BLaER1 treated with 17β-estradiol and CSF1 and Interleukin-3, amounts not matched to agents 10 nM and 100 nM (cell line): ENCODE measurements around the gene CTSE.
A peak's percentile ranks its signal among the peaks of the same experiment; 100 is the strongest.

Experiments used
- H3K27ac ChIP-seq, 11 experiments: shearing (Covaris generic); formaldehyde crosslinking; 2 replicates each; pipeline ENCODE4 v1.8.1; 2022
- H3K27me3 ChIP-seq, 11 experiments: shearing (Covaris generic); formaldehyde crosslinking; 2 replicates each; pipeline ENCODE4 v1.8.1; 2022
- H3K36me3 ChIP-seq, 11 experiments: shearing (Covaris generic); formaldehyde crosslinking; 2 replicates each; pipeline ENCODE4 v1.8.1; 2022
- H3K4me1 ChIP-seq, 10 experiments: shearing (Covaris generic); formaldehyde crosslinking; 2 replicates each; pipeline ENCODE4 v1.8.1; 2022
- H3K4me2 ChIP-seq, 11 experiments: shearing (Covaris generic); formaldehyde crosslinking; 2 replicates each; pipeline ENCODE4 v1.8.1; 2022
- H3K4me3 ChIP-seq, 10 experiments: shearing (Covaris generic); formaldehyde crosslinking; 2 replicates each; pipeline ENCODE4 v1.8.1; 2022
- H3K9ac ChIP-seq, 11 experiments: shearing (Covaris generic); formaldehyde crosslinking; 2 replicates each; pipeline ENCODE4 v1.8.1; 2022
- H3K9me3 ChIP-seq, 11 experiments: shearing (Covaris generic); formaldehyde crosslinking; replicated peaks in 1 of 11; 2 replicates each; pipeline ENCODE4 v1.8.1; 2022
- H4K20me1 ChIP-seq, 11 experiments: shearing (Covaris generic); formaldehyde crosslinking; 2 replicates each; pipeline ENCODE4 v1.8.1; 2022
- Cebpa-rat ChIP-seq, 11 experiments: shearing (Covaris generic); IDR thresholded peaks; 2 replicates each; pipeline ENCODE4 v1.8.1; 2022

CTSE gene

DNA sequence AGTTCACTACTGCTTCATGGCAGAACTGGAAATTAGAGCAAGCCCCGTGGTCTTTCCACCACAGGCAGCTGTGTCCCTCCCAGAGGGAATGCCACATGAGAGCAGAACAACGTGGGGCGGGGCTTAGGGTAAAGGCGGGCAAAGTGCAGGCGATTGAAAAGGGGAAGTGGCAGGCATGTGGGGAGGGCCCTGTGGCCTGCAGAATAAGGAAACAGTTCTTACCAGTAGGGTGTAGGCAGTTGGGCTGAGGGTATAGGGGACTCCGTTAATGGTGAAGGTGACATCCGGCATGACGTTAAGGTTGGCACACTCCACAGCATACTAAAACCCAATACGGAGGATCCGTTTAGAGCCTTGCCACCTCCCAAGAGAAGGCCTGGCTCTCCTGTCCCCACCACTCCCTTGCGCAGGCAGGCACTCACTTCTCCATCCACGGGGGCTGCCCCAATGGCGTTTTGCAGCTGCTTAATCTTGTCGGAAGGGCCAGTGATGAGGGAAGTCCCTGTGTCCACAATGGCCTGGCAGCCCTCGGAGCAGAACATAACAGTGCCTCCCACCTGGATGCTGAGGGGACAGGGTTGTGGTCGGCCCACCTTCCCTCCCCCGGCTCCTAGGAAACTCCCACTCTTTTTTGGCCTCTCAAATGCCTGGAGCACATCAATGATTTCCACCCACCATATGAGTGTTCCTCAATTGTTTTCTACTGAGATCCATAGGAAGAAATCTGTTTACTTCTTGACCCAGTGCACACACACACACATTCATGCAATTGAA is 11.4 kb downstream of the CTSE start:
- Histone ChIP-seq H3K27ac (peak overlapping the region in 10 of 11 experiments; percentile 37 to 87 (median 74); a peak in 19 of 22 replicates), H3K27me3 (no peaks in the 10 kb centered on the region), H3K36me3 (no peaks in the 10 kb centered on the region), H3K9me3 (0 out of 22 replicates have a peak, but pooled peaks cover 0 to 1% (median 0%) of the 10 kb centered on the region in 11 experiments), H3K9ac (peak overlapping the region in 7 of 11 experiments; percentile 29 to 64 (median 41); a peak in 12 of 22 replicates), H4K20me1 (no peaks in the 10 kb centered on the region), H3K4me2 (peak overlapping the region; percentile 67 to 88 (median 83)), H3K4me3 (peak overlapping the region in 1 of 10 experiments; percentile 28; a peak in 1 of 20 replicates), H3K4me1 (peaks cover 28 to 66% (median 34%) of the 10 kb centered on the region in 10 experiments)
- no peak for TF ChIP-seq Cebpa-rat (IDR thresholded peaks at IDR 0.05)

GRCh38 chr1:206011057-206011456 is 12.6 kb downstream of the CTSE start:
- H3K4me2 ChIP-seq, result peak overlapping the region; percentile 37 to 88 (median 83); a peak in 21 of 22 replicates
- H3K27me3 ChIP-seq, result no peaks in the 10 kb centered on the region
- H3K9ac ChIP-seq, result peak overlapping the region in 1 of 11 experiments; percentile 12; a peak in 1 of 22 replicates
- no peak for TF ChIP-seq Cebpa-rat (IDR thresholded peaks at IDR 0.05)
- H3K36me3 ChIP-seq, result no peaks in the 10 kb centered on the region
- no peak overlapping the region for H3K4me3 ChIP-seq
- peaks cover 28 to 78% (median 37%) of the 10 kb centered on the region in 10 experiments for H3K4me1 ChIP-seq
- no peaks in the 10 kb centered on the region for H4K20me1 ChIP-seq
- peak overlapping the region in 7 of 11 experiments; percentile 2 to 87 (median 41); a peak in 9 of 22 replicates for H3K27ac ChIP-seq
- H3K9me3 ChIP-seq, result no peaks in the 10 kb centered on the region

DNA sequence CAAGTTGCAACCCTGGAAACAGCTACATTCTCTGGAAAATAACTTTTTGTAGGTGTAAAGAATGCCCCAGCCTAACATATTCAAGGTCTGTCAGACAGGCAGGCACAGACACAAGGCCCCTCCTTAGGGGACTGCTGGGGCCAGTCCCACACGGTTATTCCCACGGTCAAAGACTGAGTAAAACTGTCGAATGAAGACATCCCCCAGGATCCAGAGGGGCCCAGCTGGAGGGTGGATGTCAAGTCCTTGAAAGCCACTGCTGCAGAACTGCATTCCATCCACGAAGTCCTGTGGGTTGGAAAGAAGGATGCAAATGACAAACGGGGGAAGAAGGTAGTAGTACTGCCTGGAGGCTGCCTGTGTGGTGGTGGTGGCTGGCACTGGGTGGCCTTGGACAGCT is 13.6 kb downstream of the CTSE start:
- H3K36me3 ChIP-seq, result no peaks in the 10 kb centered on the region
- no peak overlapping the region for H3K27ac ChIP-seq
- no peaks in the 10 kb centered on the region for H3K27me3 ChIP-seq
- peaks cover 28 to 82% (median 41%) of the 10 kb centered on the region in 10 experiments for H3K4me1 ChIP-seq
- no peaks in the 10 kb centered on the region for H3K9me3 ChIP-seq
- H3K9ac ChIP-seq, result no peak overlapping the region
- H4K20me1 ChIP-seq, result no peaks in the 10 kb centered on the region
- peak overlapping the region in 2 of 11 experiments; percentile 83 to 88; a peak in 2 of 22 replicates for H3K4me2 ChIP-seq
- H3K4me3 ChIP-seq, result no peak overlapping the region
- TF ChIP-seq Cebpa-rat (IDR thresholded peaks at IDR 0.05), result no peak

GRCh38 chr1:206006946-206007345 is 16.7 kb downstream of the CTSE start:
- Histone ChIP-seq H4K20me1 (no peaks in the 10 kb centered on the region), H3K27ac (no peak overlapping the region), H3K9ac (no peak overlapping the region), H3K36me3 (no peaks in the 10 kb centered on the region), H3K4me3 (no peak overlapping the region), H3K27me3 (no peaks in the 10 kb centered on the region), H3K9me3 (no peaks in the 10 kb centered on the region), H3K4me1 (peaks cover 10 to 82% (median 42%) of the 10 kb centered on the region in 10 experiments), H3K4me2 (peak overlapping the region in 3 of 11 experiments; percentile 95 to 99 (median 98); a peak in 7 of 22 replicates)
- no peak for TF ChIP-seq Cebpa-rat (IDR thresholded peaks at IDR 0.05)

GRCh38 chr1:206005778-206006180 is 17.9 kb downstream of the CTSE start:
- H3K4me3 ChIP-seq, result no peak overlapping the region
- no peaks in the 10 kb centered on the region; a peak in 1 of 22 replicates for H3K36me3 ChIP-seq
- H3K27me3 ChIP-seq, result no peaks in the 10 kb centered on the region
- H3K4me2 ChIP-seq, result peak overlapping the region in 5 of 11 experiments; percentile 38 to 99 (median 95); a peak in 10 of 22 replicates
- H3K4me1 ChIP-seq, result peaks cover 0 to 81% (median 42%) of the 10 kb centered on the region in 10 experiments; a peak in 16 of 20 replicates
- peak overlapping the region in 1 of 11 experiments; percentile 23; a peak in 2 of 22 replicates for H3K9ac ChIP-seq
- H3K27ac ChIP-seq, result peak overlapping the region in 2 of 11 experiments; percentile 38 to 59; a peak in 2 of 22 replicates
- H3K9me3 ChIP-seq, result no peaks in the 10 kb centered on the region
- no peaks in the 10 kb centered on the region for H4K20me1 ChIP-seq
- no peak for TF ChIP-seq Cebpa-rat (IDR thresholded peaks at IDR 0.05)

DNA sequence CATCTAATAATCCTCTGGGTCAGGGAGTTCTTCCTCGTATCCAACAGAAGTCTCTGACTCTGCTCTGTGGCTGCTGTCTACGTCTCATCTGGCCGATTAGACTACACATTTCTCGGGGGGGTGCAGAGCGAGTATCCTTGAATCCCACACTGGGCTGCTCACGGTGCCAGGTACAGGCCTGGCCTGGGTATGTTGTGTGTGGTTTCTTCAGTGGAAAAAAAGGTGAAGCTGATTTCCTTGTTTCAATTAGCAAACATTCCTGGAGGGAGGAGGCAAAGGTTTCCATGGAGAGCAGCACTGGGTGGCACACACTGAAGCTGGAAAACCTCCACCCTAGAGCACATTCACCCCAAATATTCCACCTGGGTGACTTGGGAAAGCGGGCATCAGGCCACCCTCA is 18.5 kb downstream of the CTSE start:
- no peak for TF ChIP-seq Cebpa-rat (IDR thresholded peaks at IDR 0.05)
- H3K4me3 ChIP-seq, result no peak overlapping the region
- peak overlapping the region in 3 of 11 experiments; percentile 37 to 59 (median 38); a peak in 4 of 22 replicates for H3K27ac ChIP-seq
- peak overlapping the region in 1 of 11 experiments; percentile 23; a peak in 2 of 22 replicates for H3K9ac ChIP-seq
- H3K4me1 ChIP-seq, result peaks cover 0 to 81% (median 46%) of the 10 kb centered on the region in 10 experiments; a peak in 16 of 20 replicates
- no peaks in the 10 kb centered on the region for H4K20me1 ChIP-seq
- H3K4me2 ChIP-seq, result peak overlapping the region in 5 of 11 experiments; percentile 38 to 99 (median 95); a peak in 8 of 22 replicates
- H3K27me3 ChIP-seq, result no peaks in the 10 kb centered on the region
- H3K9me3 ChIP-seq, result no peaks in the 10 kb centered on the region
- H3K36me3 ChIP-seq, result no peaks in the 10 kb centered on the region; a peak in 1 of 22 replicates

DNA sequence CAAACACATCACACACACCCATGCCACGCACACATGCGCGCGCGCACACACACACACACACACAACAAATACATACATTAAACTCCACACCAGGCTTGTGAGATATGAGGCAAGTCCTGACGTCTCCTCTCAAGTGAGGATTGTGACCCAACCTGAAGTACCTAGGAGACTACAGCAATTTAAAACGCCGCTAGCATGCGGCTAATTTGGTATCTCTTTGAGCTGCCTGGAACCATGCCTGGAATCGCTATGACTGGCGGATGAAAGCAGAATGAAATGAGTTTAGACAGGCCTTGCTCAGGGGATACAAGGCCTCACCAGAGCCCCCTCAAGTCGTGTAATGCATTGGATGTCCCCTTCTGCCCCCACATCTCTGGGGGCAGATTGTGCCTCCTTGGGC is 18.9 kb downstream of the CTSE start:
- no peak for TF ChIP-seq Cebpa-rat (IDR thresholded peaks at IDR 0.05)
- no peaks in the 10 kb centered on the region for H3K9me3 ChIP-seq
- no peaks in the 10 kb centered on the region for H3K27me3 ChIP-seq
- peaks cover 0 to 82% (median 46%) of the 10 kb centered on the region in 10 experiments; a peak in 16 of 20 replicates for H3K4me1 ChIP-seq
- H3K4me2 ChIP-seq, result peak overlapping the region in 3 of 11 experiments; percentile 95 to 99 (median 98); a peak in 6 of 22 replicates
- H3K9ac ChIP-seq, result no peak overlapping the region; a peak in 1 of 22 replicates
- H3K36me3 ChIP-seq, result peaks cover 0 to 2% (median 0%) of the 10 kb centered on the region in 11 experiments; a peak in 2 of 22 replicates
- H4K20me1 ChIP-seq, result no peaks in the 10 kb centered on the region; a peak in 1 of 22 replicates
- H3K4me3 ChIP-seq, result no peak overlapping the region
- H3K27ac ChIP-seq, result peak overlapping the region in 2 of 11 experiments; percentile 37 to 59; a peak in 3 of 22 replicates

DNA sequence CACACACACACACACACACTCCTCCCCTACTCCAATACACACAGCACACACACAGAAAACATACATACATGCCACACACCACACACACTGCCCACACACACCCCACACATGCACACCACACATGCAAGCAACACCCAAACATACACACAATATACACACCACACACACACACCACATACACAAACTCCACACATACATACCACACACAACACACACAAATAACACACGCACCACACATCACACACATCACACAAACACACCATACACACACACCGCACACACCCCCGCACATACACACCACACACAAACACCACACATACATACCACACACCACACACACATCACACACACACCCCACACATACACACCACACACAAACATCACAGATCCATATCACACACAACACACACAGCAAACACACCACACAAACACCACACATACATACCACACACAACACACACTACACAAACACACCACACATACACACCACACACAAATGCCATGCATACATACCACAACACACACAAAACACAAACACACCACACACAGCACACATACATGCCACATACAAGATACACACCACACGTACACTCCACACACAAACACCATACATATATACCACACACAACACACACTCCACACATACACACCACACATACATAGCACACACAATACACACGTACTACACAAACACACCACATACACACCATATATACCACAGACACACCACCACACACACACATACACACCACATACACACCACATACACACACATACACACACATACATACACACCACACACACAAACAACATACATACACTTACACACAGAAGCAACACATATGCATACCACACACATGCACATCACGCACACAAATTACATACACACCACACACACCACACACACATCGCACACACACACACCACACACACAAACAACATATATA is 19.6 kb downstream of the CTSE start:
- Histone ChIP-seq H3K4me1 (peaks cover 0 to 88% (median 46%) of the 10 kb centered on the region in 10 experiments; a peak in 16 of 20 replicates), H4K20me1 (no peaks in the 10 kb centered on the region; a peak in 1 of 22 replicates), H3K4me3 (no peak overlapping the region), H3K4me2 (peak overlapping the region in 8 of 11 experiments; percentile 50 to 99 (median 75); a peak in 15 of 22 replicates), H3K36me3 (peaks cover 0 to 9% (median 0%) of the 10 kb centered on the region in 11 experiments; a peak in 3 of 22 replicates), H3K27me3 (no peaks in the 10 kb centered on the region), H3K9me3 (peaks cover 0 to under 1% (median 0%) of the 10 kb centered on the region in 11 experiments; a peak in 2 of 22 replicates), H3K9ac (peak overlapping the region in 3 of 11 experiments; percentile 5 to 69 (median 25); a peak in 2 of 22 replicates), H3K27ac (peak overlapping the region in 4 of 11 experiments; percentile 28 to 66 (median 44); a peak in 6 of 22 replicates)
- no peak for TF ChIP-seq Cebpa-rat (IDR thresholded peaks at IDR 0.05)
